CD8-positive, alpha-beta memory T cell (primary cell): ENCODE results near the gene AXIN1. TPM values are rescaled to one million over a fixed set of nuclear protein-coding genes. Genes with fewer than 3 reads are reported as not detected.
A peak's percentile ranks its signal among the peaks of the same experiment; 100 is the strongest.

ENCODE experiments used
- CTCF ChIA-PET: fragments of 350-600 bp; sonication (Branson Sonifier 250); formaldehyde crosslinking; loops from one replicate; lab custom pipeline; 2021; ENCODE audit warnings: antibody characterized with exemption; lab: Charles Lee
- POLR2A ChIA-PET: fragments of 350-600 bp; sonication (Branson Sonifier 250); formaldehyde crosslinking; loops from one replicate; lab custom pipeline; 2021; ENCODE audit warnings: antibody characterized with exemption; lab: Charles Lee
- DNase-seq, 5 donors: peaks; one replicate each; pipeline versions ENCODE4 v3.0.0 to v3.0.0-alpha.2; 2020 to 2022; ENCODE audit warnings: mixed read lengths in 1 of 5
- H3K27ac ChIP-seq: one replicate; pipeline ENCODE4 v1.7.0; 2013; ENCODE audit warnings: low read depth, mild to moderate bottlenecking, low read length, moderate library complexity
- H3K27me3 ChIP-seq: 2 replicates; pipeline ENCODE4 v1.7.0; 2013; ENCODE audit warnings: low read length, mild to moderate bottlenecking; ENCODE audit not compliant: insufficient read depth, poor library complexity, severe bottlenecking
- H3K36me3 ChIP-seq: 2 replicates; pipeline ENCODE4 v1.7.0; 2013; ENCODE audit warnings: mild to moderate bottlenecking, low read length, moderate library complexity; ENCODE audit not compliant: insufficient read depth
- H3K4me1 ChIP-seq: 2 replicates; pipeline ENCODE4 v1.7.0; 2013; ENCODE audit warnings: mild to moderate bottlenecking, low read length, moderate library complexity; ENCODE audit not compliant: insufficient read depth
- H3K4me3 ChIP-seq: 2 replicates; pipeline ENCODE4 v1.7.0; 2013; ENCODE audit warnings: mild to moderate bottlenecking, low read length
- H3K9me3 ChIP-seq: 2 replicates; pipeline ENCODE4 v1.7.0; 2013; ENCODE audit warnings: mild to moderate bottlenecking, low read length
- H3K27ac Mint-ChIP-seq, 8 donors: one replicate each; pipeline ENCODE4 v1.8.0; 2020 to 2021; ENCODE audit warnings: mixed read lengths in 8 of 8, mild to moderate bottlenecking in 6 of 8, inconsistent platforms in 3 of 8, moderate library complexity in 3 of 8
- H3K27me3 Mint-ChIP-seq, 2 donors: one replicate each; pipeline ENCODE4 v1.8.0; 2020 to 2021; ENCODE audit warnings: mixed read lengths in 2 of 2, mild to moderate bottlenecking in 1 of 2, moderate library complexity in 1 of 2
- H3K36me3 Mint-ChIP-seq, 3 donors: one replicate each; pipeline ENCODE4 v1.8.0; 2020 to 2021; ENCODE audit warnings: mixed read lengths in 3 of 3, inconsistent platforms in 1 of 3, mild to moderate bottlenecking in 1 of 3
- H3K4me1 Mint-ChIP-seq, 3 donors: one replicate each; pipeline ENCODE4 v1.8.0; 2020 to 2021; ENCODE audit warnings: mixed read lengths in 3 of 3, inconsistent platforms in 1 of 3, mild to moderate bottlenecking in 1 of 3
- H3K4me3 Mint-ChIP-seq, 7 donors: one replicate each; pipeline ENCODE4 v1.8.0; 2020 to 2021; ENCODE audit warnings: mixed read lengths in 7 of 7, mild to moderate bottlenecking in 6 of 7, moderate library complexity in 4 of 7, inconsistent platforms in 2 of 7
- H3K9me3 Mint-ChIP-seq, 5 donors: one replicate each; pipeline ENCODE4 v1.8.0; 2020 to 2022; ENCODE audit warnings: mixed read lengths in 5 of 5, mild to moderate bottlenecking in 3 of 5, moderate library complexity in 2 of 5, inconsistent platforms in 1 of 5
- polyA plus RNA-seq: library from polyadenylated mRNA; unstranded; fragments of 300-500 nt; fragmentation: Illumina TruSeq; gene quantifications from one replicate; pipeline ENCODE4 v1.2.3, GENCODE V29; 2021
- total RNA-seq, 2 experiments: library from RNA; stranded (reverse); gene quantifications; one replicate each; pipeline ENCODE4 v1.2.3, GENCODE V29; 2021

The AXIN1 gene
- total and polyA plus RNA-seq, 3 experiments from 2014 or later, result 6.9 to 26.3 (median 24.7) TPM

DNA sequence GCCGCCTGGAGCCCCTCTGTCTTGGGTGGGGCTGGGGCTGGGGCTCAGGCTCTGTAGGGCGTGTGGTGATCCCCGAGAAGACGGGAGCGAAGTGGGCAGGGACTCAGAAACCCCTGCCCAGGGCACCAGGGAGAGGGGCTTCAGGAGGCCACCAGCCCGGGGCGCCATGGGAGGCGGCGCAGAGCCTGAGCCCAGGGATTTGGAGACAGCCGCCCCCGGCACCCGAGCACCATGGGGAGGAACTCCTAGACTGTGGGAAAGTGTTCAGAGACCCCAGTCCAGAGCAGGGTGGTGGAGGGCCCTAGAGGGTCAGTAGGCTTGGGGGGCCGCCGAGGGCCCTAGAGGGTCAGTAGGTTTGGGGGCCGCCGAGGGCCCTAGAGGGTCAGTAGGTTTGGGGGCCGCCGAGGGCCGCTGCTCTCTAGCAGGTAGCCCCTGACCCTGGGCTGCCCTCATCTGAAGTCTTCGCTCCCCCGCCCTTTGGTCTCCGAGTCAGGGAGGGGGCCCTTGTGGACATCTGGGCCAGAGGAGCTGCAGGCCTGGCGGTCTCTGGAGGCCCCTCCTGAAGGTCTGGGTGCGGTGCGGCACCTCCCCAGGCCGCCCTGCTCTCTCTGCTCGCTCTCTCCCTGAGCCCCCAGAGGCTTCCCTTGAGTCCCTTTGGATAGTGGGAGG lies 71.4 kb downstream of the AXIN1 start:
- DNase-seq, result no peak
- ChIA-PET CTCF (no interaction called here), POLR2A (no interaction called here)
- Histone ChIP-seq H3K4me3 (no peak overlapping the region), H3K9me3 (no peaks in the 10 kb centered on the region), H3K4me1 (peaks cover 10% of the 10 kb centered on the region), H3K27me3 (peaks cover 14% of the 10 kb centered on the region), H3K27ac (no peak overlapping the region), H3K36me3 (no peaks in the 10 kb centered on the region)
- peak overlapping the region in 2 of 7 donors; percentile 17 to 54 for H3K4me3 Mint-ChIP-seq
- no peaks in the 10 kb centered on the region for H3K9me3 Mint-ChIP-seq
- peaks cover 5 to 11% (median 7%) of the 10 kb centered on the region in 3 donors for H3K4me1 Mint-ChIP-seq
- no peak overlapping the region for H3K27ac Mint-ChIP-seq
- H3K36me3 Mint-ChIP-seq, result peaks cover 0 to 2% (median 0%) of the 10 kb centered on the region in 3 donors
- H3K27me3 Mint-ChIP-seq, result peaks cover 16 to 20% of the 10 kb centered on the region in 2 donors

DNA sequence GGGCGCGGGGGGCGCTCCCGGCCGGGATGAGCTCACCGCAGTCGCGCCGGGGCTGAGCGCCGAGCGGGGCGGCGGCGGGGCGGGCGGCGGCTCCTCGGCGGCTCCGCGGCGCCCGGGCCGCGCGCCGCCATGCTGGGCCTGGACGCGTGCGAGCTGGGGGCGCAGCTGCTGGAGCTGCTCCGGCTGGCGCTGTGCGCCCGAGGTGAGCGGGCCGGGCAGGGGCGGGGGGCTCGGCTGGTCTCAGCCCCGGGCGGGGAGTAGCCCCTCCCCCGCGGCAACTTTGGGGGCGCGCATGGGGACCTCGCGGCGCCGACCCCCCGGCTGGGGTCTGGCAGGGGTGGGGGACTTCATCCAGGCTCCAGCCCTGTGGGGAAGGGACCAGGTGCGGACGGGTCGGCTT lies 72.0 kb downstream of the AXIN1 start, which contains the start of gene ARHGDIG:
ARHGDIG (plus strand) TSS at position 40 of the 400 bp plus-strand sequence; CDS start at position 130, 90 bp downstream.
- Histone ChIP-seq H3K27me3 (peaks cover 14% of the 10 kb centered on the region), H3K4me3 (no peak within 1 kb of the TSS), H3K27ac (no peak within 1 kb of the TSS), H3K4me1 (peaks cover 10% of the 10 kb centered on the region), H3K9me3 (no peaks in the 10 kb centered on the region), H3K36me3 (no peaks in the 10 kb centered on the region)
- DNase-seq, result no peak
- Mint-ChIP-seq H3K36me3 (peaks cover 0 to 2% (median 0%) of the 10 kb centered on the region in 3 donors), H3K27me3 (peaks cover 16 to 20% of the 10 kb centered on the region in 2 donors), H3K4me3 (peak within 1 kb of the TSS in 2 of 7 donors; percentile 33 to 54), H3K27ac (peak within 1 kb of the TSS in 1 of 8 donors; percentile 19), H3K4me1 (peaks cover 5 to 12% (median 7%) of the 10 kb centered on the region in 3 donors), H3K9me3 (no peaks in the 10 kb centered on the region)
- POLR2A ChIA-PET, result no interaction called here
- CTCF ChIA-PET, result no interaction called here

DNA sequence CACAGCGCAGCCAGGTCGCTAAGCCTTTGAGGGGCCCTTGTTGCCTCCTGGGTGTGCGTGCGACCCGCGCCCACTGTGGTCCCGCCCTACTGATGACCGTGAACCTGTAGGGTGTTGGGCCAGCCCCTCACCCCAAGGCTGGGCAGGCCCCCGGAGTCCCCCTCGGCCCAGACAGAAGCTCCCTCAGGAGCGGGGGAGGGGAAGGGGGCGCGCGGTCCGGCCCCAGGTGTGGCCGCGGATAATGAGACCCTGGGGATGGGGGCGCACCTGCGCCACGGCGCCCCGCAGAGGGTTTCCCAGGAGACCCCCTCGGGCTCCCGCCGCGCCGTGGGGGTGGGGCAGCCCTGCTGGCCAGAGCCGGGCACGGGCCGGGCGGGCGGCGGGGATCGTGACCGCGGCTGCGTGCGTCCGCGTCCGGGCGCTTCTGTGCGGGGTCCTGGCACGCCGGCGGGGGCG lies 72.5 kb downstream of the AXIN1 start:
- Mint-ChIP-seq H3K27ac (peak overlapping the region in 1 of 8 donors; percentile 19), H3K4me3 (no peak overlapping the region), H3K9me3 (no peaks in the 10 kb centered on the region), H3K27me3 (peaks cover 19 to 20% of the 10 kb centered on the region in 2 donors), H3K4me1 (peaks cover 6 to 15% (median 7%) of the 10 kb centered on the region in 3 donors), H3K36me3 (peaks cover 0 to 2% (median 0%) of the 10 kb centered on the region in 3 donors)
- ChIA-PET POLR2A (no interaction called here), CTCF (no interaction called here)
- Histone ChIP-seq H3K9me3 (no peaks in the 10 kb centered on the region), H3K36me3 (no peaks in the 10 kb centered on the region), H3K27me3 (peaks cover 14% of the 10 kb centered on the region), H3K27ac (no peak overlapping the region), H3K4me3 (no peak overlapping the region), H3K4me1 (peaks cover 10% of the 10 kb centered on the region)
- no peak for DNase-seq

DNA sequence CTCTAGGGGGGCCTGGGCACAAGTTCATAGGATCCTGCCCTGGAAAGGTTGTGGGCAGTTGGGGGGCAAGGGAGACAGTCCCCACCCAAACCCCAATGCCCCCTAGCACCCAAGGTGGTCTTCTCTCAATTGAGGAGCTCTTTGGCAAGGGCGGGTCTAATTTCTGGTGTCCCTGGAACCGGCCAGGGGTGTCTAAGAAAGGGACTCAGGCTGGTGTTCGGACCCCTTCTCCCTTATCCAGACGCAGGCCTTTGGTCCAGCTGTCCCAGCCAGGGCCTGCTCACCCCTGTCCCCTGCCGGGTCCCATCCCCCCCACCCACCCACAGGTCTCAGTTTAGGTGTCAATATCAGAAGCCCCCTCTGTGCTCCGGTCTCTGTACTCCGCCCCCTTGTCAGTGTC lies 73.0 kb downstream of the AXIN1 start:
- CTCF ChIA-PET, result no interaction called here
- DNase-seq, result no peak
- H3K27me3 ChIP-seq, result peaks cover 14% of the 10 kb centered on the region
- H3K36me3 ChIP-seq, result no peaks in the 10 kb centered on the region
- no peak overlapping the region for H3K27ac Mint-ChIP-seq
- peak overlapping the region in 1 of 7 donors; percentile 33 for H3K4me3 Mint-ChIP-seq
- peaks cover 0 to 2% (median 0%) of the 10 kb centered on the region in 3 donors for H3K36me3 Mint-ChIP-seq
- H3K4me1 Mint-ChIP-seq, result peaks cover 7 to 17% (median 7%) of the 10 kb centered on the region in 3 donors
- no peak overlapping the region for H3K4me3 ChIP-seq
- no peaks in the 10 kb centered on the region for H3K9me3 ChIP-seq
- POLR2A ChIA-PET, result no interaction called here
- peaks cover 10% of the 10 kb centered on the region for H3K4me1 ChIP-seq
- H3K9me3 Mint-ChIP-seq, result no peaks in the 10 kb centered on the region
- H3K27me3 Mint-ChIP-seq, result peaks cover 19 to 20% of the 10 kb centered on the region in 2 donors
- no peak overlapping the region for H3K27ac ChIP-seq

DNA sequence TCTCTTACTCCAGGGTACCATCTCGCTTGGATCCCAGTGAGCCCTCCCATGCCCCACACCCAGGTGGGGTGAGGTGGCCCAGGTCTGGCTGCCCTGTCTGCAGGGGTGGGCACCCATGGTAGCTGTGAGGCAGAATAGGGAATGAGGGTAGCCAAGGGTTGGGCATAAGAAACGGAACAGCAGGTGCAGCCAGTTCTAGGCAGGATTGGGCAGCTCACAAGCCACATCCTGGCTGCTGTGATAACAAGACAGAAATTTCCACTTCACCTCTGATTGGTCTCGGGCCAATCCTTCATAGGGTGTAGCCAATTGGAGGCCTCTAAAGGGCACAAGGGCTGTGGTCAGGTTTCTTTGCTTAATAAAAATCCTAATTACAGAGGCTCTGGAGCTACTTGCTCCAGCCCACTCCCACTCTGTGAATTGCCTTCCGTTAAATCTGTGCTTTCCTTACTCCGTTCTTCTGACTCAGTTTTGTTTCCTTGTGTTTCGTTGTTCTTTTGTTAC lies 73.6 kb downstream of the AXIN1 start:
- Mint-ChIP-seq H3K27me3 (peaks cover 19 to 20% of the 10 kb centered on the region in 2 donors), H3K27ac (peak overlapping the region in 1 of 8 donors; percentile 9), H3K9me3 (no peaks in the 10 kb centered on the region), H3K4me3 (peak overlapping the region in 1 of 7 donors; percentile 7), H3K36me3 (peaks cover 0 to 2% (median 0%) of the 10 kb centered on the region in 3 donors), H3K4me1 (peaks cover 7 to 17% (median 7%) of the 10 kb centered on the region in 3 donors)
- Histone ChIP-seq H3K27ac (no peak overlapping the region), H3K9me3 (no peaks in the 10 kb centered on the region), H3K4me1 (peaks cover 10% of the 10 kb centered on the region), H3K36me3 (no peaks in the 10 kb centered on the region), H3K4me3 (no peak overlapping the region), H3K27me3 (peaks cover 14% of the 10 kb centered on the region)
- CTCF ChIA-PET, result no interaction called here
- DNase-seq, result peak in 3 of 5 donors; percentile 8 to 30 (median 25)
- POLR2A ChIA-PET, result no interaction called here

DNA sequence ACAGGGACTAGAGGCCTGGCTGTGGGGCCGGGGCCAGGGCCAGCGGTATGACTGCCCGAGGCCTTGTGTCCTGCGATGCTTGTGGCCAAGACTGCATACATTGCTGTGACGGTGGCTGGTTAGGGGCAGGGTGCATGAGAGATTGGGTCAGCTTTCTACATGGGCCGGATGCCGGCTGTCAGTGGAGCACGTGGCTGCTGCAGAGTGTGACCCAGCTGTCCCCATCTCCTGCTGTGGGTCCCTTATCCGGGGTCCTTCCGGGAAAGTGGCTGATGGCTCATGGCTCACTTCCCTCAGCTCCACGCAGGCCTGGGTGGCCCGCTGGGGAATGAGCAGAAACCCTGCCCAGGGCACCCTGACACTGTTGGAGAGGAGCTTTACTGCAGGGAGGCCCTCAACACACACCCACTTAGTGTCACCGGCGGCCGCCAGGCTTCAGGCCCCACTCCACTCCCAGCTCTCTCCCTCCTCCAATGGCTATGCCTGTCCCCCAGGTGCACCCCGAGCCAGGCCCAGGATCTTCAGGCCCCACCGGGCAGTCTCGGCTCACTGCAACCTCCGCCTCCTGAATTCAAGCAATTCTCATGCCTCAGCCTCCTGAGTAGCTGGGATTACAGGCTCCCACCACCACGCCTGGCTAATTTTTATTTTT lies 76.0 kb downstream of the AXIN1 start:
- H3K4me3 ChIP-seq, result no peak overlapping the region
- H3K9me3 Mint-ChIP-seq, result no peaks in the 10 kb centered on the region
- H3K4me3 Mint-ChIP-seq, result peak overlapping the region; percentile 24 to 67 (median 57)
- H3K27ac ChIP-seq, result no peak overlapping the region
- peak overlapping the region in 1 of 8 donors; percentile 48 for H3K27ac Mint-ChIP-seq
- peaks cover 7 to 17% (median 7%) of the 10 kb centered on the region in 3 donors for H3K4me1 Mint-ChIP-seq
- H3K36me3 Mint-ChIP-seq, result peaks cover 0 to 2% (median 0%) of the 10 kb centered on the region in 3 donors
- CTCF ChIA-PET, result no interaction called here
- peaks cover 14% of the 10 kb centered on the region for H3K27me3 ChIP-seq
- H3K4me1 ChIP-seq, result peaks cover 10% of the 10 kb centered on the region
- H3K27me3 Mint-ChIP-seq, result peaks cover 18 to 23% of the 10 kb centered on the region in 2 donors
- H3K36me3 ChIP-seq, result no peaks in the 10 kb centered on the region
- no peak for DNase-seq
- H3K9me3 ChIP-seq, result no peaks in the 10 kb centered on the region
- POLR2A ChIA-PET, result no interaction called here

DNA sequence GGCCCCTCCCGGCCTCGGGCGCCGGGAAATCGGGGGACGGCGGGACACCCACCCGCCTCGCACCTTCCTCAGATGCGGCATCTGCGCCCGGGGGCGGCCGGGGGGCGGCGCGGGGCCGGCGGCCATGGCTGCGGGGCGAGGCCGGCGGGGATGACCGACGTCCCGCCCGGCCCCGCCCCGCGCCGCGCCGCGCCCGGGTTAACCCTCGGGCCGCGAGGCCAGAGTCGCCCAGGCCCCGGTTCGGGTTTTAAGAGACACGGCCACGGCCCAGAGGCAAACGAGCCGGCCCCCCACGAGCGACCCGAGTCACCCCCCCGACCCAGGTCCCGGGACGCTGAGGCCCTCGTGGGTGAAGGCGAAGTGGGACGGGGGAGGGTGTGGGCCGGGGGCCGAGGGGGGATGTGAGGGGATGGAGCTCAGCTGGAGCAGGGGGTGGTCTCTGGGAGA lies 76.7 kb downstream of the AXIN1 start, which contains the start of gene RGS11:
RGS11 (minus strand) TSS at position 159 of the 447 bp plus-strand sequence; CDS start at position 126, 33 bp downstream.
- peak within 1 kb of the TSS; percentile 24 to 68 (median 65) for H3K4me3 Mint-ChIP-seq
- H3K4me1 Mint-ChIP-seq, result peaks cover 7 to 17% (median 7%) of the 10 kb centered on the region in 3 donors
- ChIA-PET POLR2A (no interaction called here), CTCF (no interaction called here)
- H3K36me3 Mint-ChIP-seq, result peaks cover 0 to 2% (median 0%) of the 10 kb centered on the region in 3 donors
- no peak within 1 kb of the TSS for H3K27ac ChIP-seq
- H3K9me3 ChIP-seq, result no peaks in the 10 kb centered on the region
- H3K4me3 ChIP-seq, result no peak within 1 kb of the TSS
- no peak for DNase-seq
- no peaks in the 10 kb centered on the region for H3K36me3 ChIP-seq
- peaks cover 15 to 23% of the 10 kb centered on the region in 2 donors for H3K27me3 Mint-ChIP-seq
- no peaks in the 10 kb centered on the region for H3K9me3 Mint-ChIP-seq
- peaks cover 8% of the 10 kb centered on the region for H3K27me3 ChIP-seq
- peak within 1 kb of the TSS in 1 of 8 donors; percentile 48 for H3K27ac Mint-ChIP-seq
- peaks cover 10% of the 10 kb centered on the region for H3K4me1 ChIP-seq
